NT2/D1 (cell line): Measurements from ENCODE around the gene PIK3CD.

Experiments
- SUZ12 ChIP-seq: IDR thresholded peaks from 2 replicates; pipeline ENCODE4 v1.6.1; 2011; ENCODE audit not compliant: insufficient read length, insufficient read depth; ENCODE audit errors: extremely low read depth
- YY1 ChIP-seq: IDR thresholded peaks from 2 replicates; pipeline ENCODE4 v1.6.1; 2011; ENCODE audit not compliant: insufficient read length, insufficient read depth
- ZNF274 ChIP-seq: IDR thresholded peaks from 2 replicates; pipeline ENCODE4 v1.6.1; 2011; ENCODE audit warnings: mild to moderate bottlenecking, low read depth, low read length

- TF ChIP-seq YY1 (no peak), ZNF274 (no peak), SUZ12 (no peak)
These were observed 18.0 kb upstream of the PIK3CD start for GRCh38 chr1:9633493-9633892.
